Measurements from ENCODE around the gene LMTK3.
A peak's percentile ranks its signal among the peaks of the same experiment; 100 is the strongest.

Gene LMTK3

DNA sequence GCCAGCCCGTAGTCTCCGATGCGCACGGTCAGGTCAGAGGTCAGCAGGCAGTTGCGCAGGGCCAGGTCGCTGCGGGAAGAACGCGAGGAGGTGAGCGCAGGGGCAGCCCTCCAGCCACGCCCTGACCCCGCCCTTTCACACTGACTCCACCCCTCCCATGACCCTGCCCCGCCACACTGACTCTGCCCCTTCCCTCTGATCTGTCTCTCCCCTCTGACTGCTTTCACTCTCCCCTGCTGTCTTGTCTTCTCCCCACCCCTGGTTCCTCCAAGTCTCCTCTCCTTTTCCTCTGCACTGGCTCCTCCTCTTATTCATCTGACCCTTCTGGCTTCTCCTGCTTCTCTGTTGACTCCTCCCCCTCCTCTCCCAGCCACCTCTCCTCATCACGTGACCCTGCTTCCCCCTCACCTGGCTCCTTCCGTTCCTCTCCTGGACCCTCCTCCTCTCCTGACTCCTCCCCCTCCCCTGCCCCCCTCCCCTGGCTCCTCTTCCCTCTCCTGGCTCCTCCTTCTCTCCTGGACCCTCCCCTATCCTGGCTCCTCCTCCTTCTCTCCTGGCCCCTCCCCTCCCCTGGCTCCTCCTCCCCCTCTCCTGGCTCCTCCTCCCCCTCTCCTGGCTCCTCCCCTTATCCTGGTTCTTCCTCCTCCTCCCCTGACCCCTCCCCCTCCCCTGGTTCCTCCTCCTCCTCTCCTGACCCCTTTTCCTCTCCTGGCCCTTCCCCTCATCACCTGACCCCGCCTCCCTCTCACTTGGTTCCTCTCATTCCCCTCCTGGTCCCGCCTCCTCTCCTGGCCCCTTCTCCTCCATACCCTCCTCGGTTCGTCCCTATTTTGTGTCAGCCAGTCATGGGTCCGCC, 9.9 kb downstream of the LMTK3 start:
- H3K4me1 ChIP-seq (ENCODE audit: insufficient read depth, insufficient read length) = peaks cover 3% of the 10 kb centered on the region
- TF ChIP-seq YY1 (IDR thresholded peaks at IDR 0.05; ENCODE audit: insufficient read depth, insufficient read length) (no peak), ZNF274 (IDR thresholded peaks at IDR 0.05; ENCODE audit: low read depth, low read length) (no peak), SUZ12 (IDR thresholded peaks at IDR 0.05; ENCODE audit: extremely low read depth, insufficient read depth, insufficient read length) (no peak)
- H3K27me3 ChIP-seq (ENCODE audit: insufficient read depth, insufficient read length) = peaks cover 4% of the 10 kb centered on the region
- no peaks in the 10 kb centered on the region for H3K36me3 ChIP-seq (ENCODE audit: insufficient read depth, insufficient read length, low read length)
- H3K9ac ChIP-seq (ENCODE audit: insufficient read length, low read depth) = peak overlapping the region; percentile 74
- DNase-seq (ENCODE audit: low read depth, low spot score) = peak; percentile 94
- H3K9me3 ChIP-seq (ENCODE audit: insufficient read depth, low read length) = no peaks in the 10 kb centered on the region
- peak overlapping the region; percentile 68 for H3K4me3 ChIP-seq (ENCODE audit: insufficient read length, low read depth)

DNA sequence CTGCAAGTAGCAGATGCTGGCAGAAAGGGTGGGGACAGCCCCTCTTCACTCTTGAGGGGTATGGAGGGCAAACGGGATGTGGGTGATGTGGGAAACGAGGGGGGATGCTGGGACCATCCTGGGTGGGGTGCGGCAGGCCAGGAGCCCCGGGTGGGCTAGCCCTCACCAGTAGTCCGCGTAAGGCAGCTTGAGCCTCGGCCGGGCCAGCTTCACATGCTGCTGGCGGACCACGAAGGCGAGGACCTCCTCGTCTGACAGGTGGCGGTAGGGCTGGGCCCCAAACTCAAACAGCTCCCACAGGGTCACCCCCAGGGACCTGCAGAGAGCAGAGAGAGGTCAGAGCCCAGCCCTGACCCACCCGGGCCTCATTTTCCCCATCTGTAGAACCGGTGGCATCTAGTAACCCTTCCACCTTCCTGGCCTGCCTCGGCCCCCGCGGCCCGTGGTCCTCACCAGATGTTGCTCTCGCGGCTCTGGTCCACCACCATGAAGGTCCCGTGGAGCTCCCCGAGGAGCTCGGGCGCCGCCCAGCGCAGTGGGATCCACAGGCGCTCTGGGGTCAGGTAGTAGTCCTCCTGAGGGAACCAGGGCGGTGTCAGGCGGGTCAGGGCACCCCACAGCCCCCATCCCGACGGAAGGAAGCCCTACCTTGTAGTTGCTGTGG, 10.7 kb downstream of the LMTK3 start:
- Histone ChIP-seq H3K9me3 (ENCODE audit: insufficient read depth, low read length) (no peaks in the 10 kb centered on the region), H3K4me3 (ENCODE audit: insufficient read length, low read depth) (peak overlapping the region; percentile 68), H3K4me1 (ENCODE audit: insufficient read depth, insufficient read length) (peaks cover 3% of the 10 kb centered on the region), H3K27me3 (ENCODE audit: insufficient read depth, insufficient read length) (peaks cover 4% of the 10 kb centered on the region), H3K9ac (ENCODE audit: insufficient read length, low read depth) (peak overlapping the region; percentile 74), H3K36me3 (ENCODE audit: insufficient read depth, insufficient read length, low read length) (no peaks in the 10 kb centered on the region)
- TF ChIP-seq YY1 (IDR thresholded peaks at IDR 0.05; ENCODE audit: insufficient read depth, insufficient read length) (no peak), ZNF274 (IDR thresholded peaks at IDR 0.05; ENCODE audit: low read depth, low read length) (no peak)
- DNase-seq (ENCODE audit: low read depth, low spot score) = no peak

GRCh38 chr19:48499316-48500090, 12.1 kb downstream of the LMTK3 start:
- no peak overlapping the region for H3K9ac ChIP-seq (ENCODE audit: insufficient read length, low read depth)
- DNase-seq (ENCODE audit: low read depth, low spot score) = no peak
- H3K4me3 ChIP-seq (ENCODE audit: insufficient read length, low read depth) = no peak overlapping the region
- H3K9me3 ChIP-seq (ENCODE audit: insufficient read depth, low read length) = no peaks in the 10 kb centered on the region
- no peak for TF ChIP-seq ZNF274 (IDR thresholded peaks at IDR 0.05; ENCODE audit: low read depth, low read length)
- TF ChIP-seq SUZ12 (IDR thresholded peaks at IDR 0.05; ENCODE audit: extremely low read depth, insufficient read depth, insufficient read length) = no peak
- TF ChIP-seq YY1 (IDR thresholded peaks at IDR 0.05; ENCODE audit: insufficient read depth, insufficient read length) = no peak
- peaks cover 3% of the 10 kb centered on the region for H3K4me1 ChIP-seq (ENCODE audit: insufficient read depth, insufficient read length)
- no peaks in the 10 kb centered on the region for H3K36me3 ChIP-seq (ENCODE audit: insufficient read depth, insufficient read length, low read length)
- peaks cover 11% of the 10 kb centered on the region for H3K27me3 ChIP-seq (ENCODE audit: insufficient read depth, insufficient read length)

GRCh38 chr19:48498595-48499311, 12.9 kb downstream of the LMTK3 start:
- DNase-seq (ENCODE audit: low read depth, low spot score) = no peak

GRCh38 chr19:48497728-48498594, 13.7 kb downstream of the LMTK3 start:
- TF ChIP-seq SUZ12 (IDR thresholded peaks at IDR 0.05; ENCODE audit: extremely low read depth, insufficient read depth, insufficient read length) (no peak), YY1 (IDR thresholded peaks at IDR 0.05; ENCODE audit: insufficient read depth, insufficient read length) (no peak), ZNF274 (IDR thresholded peaks at IDR 0.05; ENCODE audit: low read depth, low read length) (no peak)
- Histone ChIP-seq H3K27me3 (ENCODE audit: insufficient read depth, insufficient read length) (peaks cover 16% of the 10 kb centered on the region), H3K9me3 (ENCODE audit: insufficient read depth, low read length) (no peaks in the 10 kb centered on the region), H3K36me3 (ENCODE audit: insufficient read depth, insufficient read length, low read length) (no peaks in the 10 kb centered on the region), H3K4me3 (ENCODE audit: insufficient read length, low read depth) (no peak overlapping the region), H3K4me1 (ENCODE audit: insufficient read depth, insufficient read length) (peaks cover 6% of the 10 kb centered on the region), H3K9ac (ENCODE audit: insufficient read length, low read depth) (no peak overlapping the region)
- no peak for DNase-seq (ENCODE audit: low read depth, low spot score)

More at GRCh38 chr19:48498595-48499311, 12.9 kb downstream of the LMTK3 start:
- Histone ChIP-seq H3K36me3 (ENCODE audit: insufficient read depth, insufficient read length, low read length) (no peaks in the 10 kb centered on the region), H3K9ac (ENCODE audit: insufficient read length, low read depth) (no peak overlapping the region), H3K9me3 (ENCODE audit: insufficient read depth, low read length) (no peaks in the 10 kb centered on the region), H3K4me3 (ENCODE audit: insufficient read length, low read depth) (no peak overlapping the region), H3K4me1 (ENCODE audit: insufficient read depth, insufficient read length) (peaks cover 6% of the 10 kb centered on the region), H3K27me3 (ENCODE audit: insufficient read depth, insufficient read length) (peaks cover 16% of the 10 kb centered on the region)
- TF ChIP-seq SUZ12 (IDR thresholded peaks at IDR 0.05; ENCODE audit: extremely low read depth, insufficient read depth, insufficient read length) = no peak
- TF ChIP-seq ZNF274 (IDR thresholded peaks at IDR 0.05; ENCODE audit: low read depth, low read length) = no peak
- TF ChIP-seq YY1 (IDR thresholded peaks at IDR 0.05; ENCODE audit: insufficient read depth, insufficient read length) = no peak
